Measurements from ENCODE around the gene SLC44A3.
A peak's percentile ranks its signal among the peaks of the same experiment; 100 is the strongest.

The SLC44A3 gene

GRCh38 chr1:94912263-94913184 lies 92.4 kb downstream of the SLC44A3 start:
- no peak for DNase-seq

DNA sequence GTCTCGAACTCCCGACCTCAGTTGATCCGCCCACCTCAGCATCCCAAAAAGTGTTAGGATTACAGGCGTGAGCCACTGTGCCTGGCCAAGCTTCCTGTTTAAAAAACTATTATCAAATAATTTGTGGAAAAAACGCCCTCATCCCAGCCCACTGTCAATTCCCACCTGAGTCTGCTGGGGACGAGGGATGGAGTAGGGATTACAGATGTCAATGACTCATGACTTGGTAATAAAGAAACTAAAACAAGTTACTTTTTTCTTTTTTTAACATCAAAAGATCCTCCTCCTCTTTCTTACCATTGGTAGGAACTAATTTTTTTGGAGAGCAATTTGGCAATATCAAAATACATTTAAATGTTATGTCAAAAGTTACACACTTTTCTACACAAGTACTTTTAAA lies 97.1 kb downstream of the SLC44A3 start:
- DNase-seq, result no peak

GRCh38 chr1:94919241-94920030 lies 99.3 kb downstream of the SLC44A3 start:
- DNase-seq, result no peak

GRCh38 chr1:94920061-94920460 lies 99.9 kb downstream of the SLC44A3 start:
- DNase-seq, result no peak

DNA sequence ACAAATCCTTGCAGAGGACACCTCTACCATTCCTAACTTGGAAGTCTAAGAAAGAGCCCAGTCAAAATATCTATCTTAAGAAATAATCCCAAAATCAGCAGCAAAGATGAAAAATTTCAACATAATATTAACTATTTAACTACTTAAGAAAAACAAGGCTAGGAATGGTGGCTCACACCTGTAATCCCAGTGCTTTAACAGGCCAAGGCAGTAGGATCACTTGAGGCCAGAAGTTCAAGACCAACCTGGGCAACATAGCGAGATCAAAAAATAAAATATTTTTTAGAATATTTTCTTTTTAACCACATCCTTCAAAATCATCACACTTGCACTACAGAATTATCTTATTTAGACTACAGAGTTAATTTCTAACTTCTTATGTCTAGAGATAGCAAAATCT lies 101.8 kb downstream of the SLC44A3 start:
- no peak for DNase-seq

DNA sequence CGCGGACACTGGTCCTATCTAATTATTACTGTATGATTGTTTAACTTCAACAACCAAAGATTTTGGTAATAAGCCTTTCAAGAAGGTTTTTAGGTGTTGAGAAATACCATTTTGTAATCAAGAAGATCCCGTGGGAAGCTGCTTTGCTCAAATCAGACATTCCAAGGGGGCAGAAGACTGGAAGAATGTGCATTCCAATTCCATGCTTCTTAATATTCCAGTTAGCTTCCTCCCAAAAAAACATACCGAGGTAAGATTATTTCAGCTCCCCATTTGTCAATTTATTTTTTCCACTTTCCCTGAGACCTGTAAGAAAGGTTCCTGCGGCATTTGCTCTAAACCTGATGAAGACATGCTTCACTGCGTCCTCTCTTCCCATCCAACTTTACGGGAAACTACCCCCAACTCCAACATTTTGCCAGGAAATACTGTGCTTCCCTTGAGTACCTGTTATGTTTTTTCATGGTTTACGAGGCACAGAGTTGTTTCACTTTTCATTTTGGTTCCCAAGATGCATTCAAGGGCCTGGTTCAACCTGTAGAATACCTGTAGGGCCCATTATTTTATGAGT lies 102.7 kb downstream of the SLC44A3 start:
- DNase-seq, result no peak

DNA sequence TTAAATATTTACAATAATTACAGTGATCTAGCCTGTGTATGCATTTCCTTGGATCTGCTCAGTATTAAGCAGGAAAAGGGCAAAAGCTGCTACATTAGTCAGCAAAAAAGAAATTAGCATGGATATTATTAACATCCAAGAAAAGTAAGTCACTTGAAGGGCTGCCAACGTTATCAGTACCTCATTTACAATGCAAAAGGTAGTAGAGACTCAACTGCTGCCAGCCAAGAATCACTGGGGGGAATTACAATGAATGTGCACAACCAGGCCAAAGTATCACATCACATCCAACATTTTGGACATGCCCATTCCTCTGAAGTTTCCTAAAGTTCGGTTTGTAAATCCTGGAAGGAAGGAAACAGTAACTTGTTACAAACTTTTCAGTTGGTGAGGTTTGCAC lies 104.8 kb downstream of the SLC44A3 start:
- no peak for DNase-seq

- peak; percentile 32 for DNase-seq
These were observed 105.5 kb downstream of the SLC44A3 start for GRCh38 chr1:94925561-94926125.

DNA sequence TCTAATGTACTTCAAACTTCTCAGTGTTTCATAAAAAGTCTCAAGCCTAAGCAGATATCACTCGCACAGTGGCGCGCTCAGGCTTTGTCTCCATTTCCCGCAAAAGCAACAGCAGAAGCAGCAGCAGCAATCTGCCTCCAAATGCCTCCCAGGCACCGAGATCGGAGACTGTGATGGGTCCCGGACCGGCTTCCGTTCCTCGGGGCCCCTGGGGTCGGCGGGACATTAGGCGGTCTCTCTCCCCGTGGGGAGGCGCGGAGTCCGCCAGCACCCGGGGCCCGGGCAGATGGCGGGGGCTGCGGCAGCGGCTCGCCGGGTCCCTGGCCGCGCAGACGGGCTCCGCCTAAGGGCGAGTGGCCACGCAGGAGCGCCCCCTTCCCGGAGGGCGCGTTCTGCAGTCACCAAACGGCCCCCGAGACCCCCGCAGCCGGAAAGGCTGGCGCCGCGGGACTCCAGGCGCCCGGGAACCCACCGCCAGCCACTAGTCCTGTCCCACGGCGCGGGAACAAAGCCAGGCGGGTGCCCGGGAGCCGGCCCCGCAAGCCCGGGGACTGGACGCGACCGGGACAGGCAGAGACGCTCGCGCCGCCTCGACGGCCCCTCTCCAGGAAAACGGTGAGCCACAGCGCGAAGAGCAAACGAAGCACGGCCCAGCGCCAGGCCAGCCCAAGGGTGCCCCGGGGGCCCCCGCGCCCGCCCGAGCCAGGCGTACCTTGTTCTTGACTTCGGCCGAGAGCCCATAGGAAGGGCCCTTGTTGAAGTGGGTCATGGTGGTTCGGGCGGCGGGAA lies 106.2 kb downstream of the SLC44A3 start:
- peak; percentile 52 for DNase-seq

GRCh38 chr1:94926915-94927404 lies 106.8 kb downstream of the SLC44A3 start, which contains the start of gene CNN3:
CNN3 (minus strand) TSS chr1:94927110; CDS start chr1:94926894, 216 bp downstream.
- peak; percentile 71 for DNase-seq

GRCh38 chr1:94927405-94928175 lies 107.4 kb downstream of the SLC44A3 start:
- DNase-seq, result no peak

GRCh38 chr1:94928293-94928939 lies 108.3 kb downstream of the SLC44A3 start:
- DNase-seq, result no peak

- DNase-seq, result no peak
These were observed 109.4 kb downstream of the SLC44A3 start for GRCh38 chr1:94929351-94930217.

DNA sequence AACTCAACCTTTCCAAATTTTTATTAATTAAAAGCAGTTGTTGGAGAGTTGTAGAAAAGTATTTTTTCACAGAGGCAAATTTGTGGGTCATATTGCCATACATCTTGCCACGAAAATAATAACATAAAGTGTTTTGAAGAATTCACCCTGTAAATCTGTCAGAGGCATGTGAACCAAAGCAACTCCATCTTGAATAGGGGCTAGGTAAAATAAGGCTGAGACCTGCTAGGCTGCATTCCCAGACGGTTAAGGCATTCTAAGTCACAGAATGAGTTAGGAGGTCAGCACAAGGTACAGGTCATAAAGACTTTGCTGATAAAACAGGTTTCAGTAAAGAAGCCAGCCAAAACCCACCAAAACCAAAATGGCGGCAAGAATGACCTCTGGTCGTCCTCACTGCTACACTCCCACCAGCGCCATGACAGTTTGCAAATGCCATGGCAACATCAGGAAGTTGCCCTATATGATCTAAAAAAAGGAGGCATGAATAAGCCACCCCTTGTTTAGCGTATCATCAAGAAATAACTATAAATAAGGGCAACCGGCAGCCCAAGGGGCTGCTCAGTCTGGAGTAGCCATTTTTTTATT lies 111.2 kb downstream of the SLC44A3 start:
- no peak for DNase-seq

GRCh38 chr1:94934551-94934950 lies 114.4 kb downstream of the SLC44A3 start:
- no peak for DNase-seq

GRCh38 chr1:94935034-94935433 lies 114.9 kb downstream of the SLC44A3 start:
- DNase-seq, result no peak

DNA sequence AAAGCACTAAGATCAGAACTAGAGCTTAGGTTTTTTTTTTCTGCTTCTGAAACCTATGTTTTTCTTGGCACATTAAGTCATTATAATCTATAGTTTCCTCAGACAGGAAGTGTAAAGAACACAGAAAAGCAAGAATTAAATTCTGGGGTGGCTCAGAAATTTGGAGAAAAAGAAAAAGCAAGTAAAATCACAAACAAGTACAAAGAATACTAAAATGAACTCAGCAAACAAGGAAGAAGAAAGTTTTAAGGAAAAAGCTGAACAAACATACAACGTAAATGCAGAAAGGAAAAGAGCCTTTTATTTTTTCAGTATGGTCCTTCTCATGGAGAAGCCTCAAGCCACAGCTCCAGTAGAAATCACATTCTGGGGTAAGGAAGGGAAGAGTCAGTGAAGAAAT lies 115.3 kb downstream of the SLC44A3 start:
- no peak for DNase-seq

DNA sequence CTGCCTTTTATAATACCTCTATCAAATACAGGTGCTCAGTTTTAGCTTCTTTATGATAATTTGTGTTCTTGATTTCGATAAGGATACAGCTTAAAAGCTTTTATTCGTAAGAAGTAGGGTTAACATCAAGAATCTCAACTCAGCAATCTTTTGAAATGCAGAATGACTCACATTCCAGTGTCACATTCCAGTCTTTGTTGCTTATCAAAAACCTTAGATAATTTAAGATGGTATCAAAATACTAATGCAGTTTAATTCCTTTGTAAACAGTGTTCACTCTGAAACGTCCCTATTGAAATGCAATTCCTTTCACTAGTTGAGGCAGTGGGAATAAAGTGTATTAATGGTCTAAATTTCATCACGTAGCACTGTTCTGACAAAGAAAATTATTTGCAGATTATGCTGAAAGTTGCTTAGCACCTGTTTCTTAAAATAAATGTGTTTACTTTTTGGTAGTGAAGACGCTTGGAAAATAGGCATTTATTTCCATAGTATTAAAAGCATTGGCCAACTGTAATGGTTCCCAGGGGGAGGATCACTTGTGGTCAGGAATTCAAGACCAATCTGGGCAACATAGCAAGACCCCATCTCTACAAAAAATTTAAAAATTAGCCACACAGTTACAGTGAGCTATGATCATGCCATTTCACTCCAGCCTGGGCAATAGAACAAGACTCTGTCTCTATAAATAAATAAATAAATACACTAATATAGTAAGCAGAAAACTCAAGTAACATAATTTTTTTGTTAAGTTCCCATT lies 116.9 kb downstream of the SLC44A3 start:
- DNase-seq, result no peak

- no peak for DNase-seq
These were observed 117.7 kb downstream of the SLC44A3 start for GRCh38 chr1:94937820-94938219.
